ENCODE data around the gene MAT1A. TPM values are rescaled to one million over a fixed set of nuclear protein-coding genes. Genes with fewer than 3 reads are reported as not detected.

MAT1A gene
- not detected in 2 replicates for total RNA-seq

GRCh38 chr10:80289451-80290287 lies at the start of gene MAT1A:
TSS of gene MAT1A (minus strand) at chr10:80289658. CDS start at chr10:80289423, 235 bp downstream.

Other genes starting within 250 kb of the MAT1A start
- gene TMEM254, start 211.0 kb downstream of the MAT1A start, total RNA-seq: 10.1 and 14.0 TPM in 2 replicates
- 16.6 and 23.6 TPM in 2 replicates for gene PLAC9, start 156.9 kb downstream of the MAT1A start, total RNA-seq
- gene ANXA11, start 84.1 kb downstream of the MAT1A start, total RNA-seq: 203 and 206 TPM in 2 replicates
- gene DYDC1, start 67.1 kb upstream of the MAT1A start, total RNA-seq: not detected in 2 replicates
- gene DYDC2, start 67.1 kb upstream of the MAT1A start, total RNA-seq: not detected in 2 replicates
- 16.4 and 23.7 TPM in 2 replicates for gene PRXL2A, start 118.9 kb upstream of the MAT1A start, total RNA-seq
- gene TSPAN14, start 164.7 kb upstream of the MAT1A start, total RNA-seq: 28.6 and 34.5 TPM in 2 replicates
- not detected in 2 replicates for gene SH2D4B, start 248.2 kb upstream of the MAT1A start, total RNA-seq